Mesothelial cell of epicardium (in vitro differentiated cells): ENCODE measurements around the gene INSC. TPM values are rescaled to one million over a fixed set of nuclear protein-coding genes. Genes with fewer than 3 reads are reported as not detected.

Source experiments
- DNase-seq, 2 experiments: peaks; one replicate each; pipeline ENCODE4 v3.0.0; 2021; ENCODE audit warnings: low spot score in 2 of 2; ENCODE audit not compliant: unreplicated experiment in 2 of 2
- H3K27ac Mint-ChIP-seq: 2 replicates; pipeline ENCODE4 v1.8.0; 2021; ENCODE audit warnings: mixed read lengths
- H3K27me3 Mint-ChIP-seq: 2 replicates; pipeline ENCODE4 v1.8.0; 2021; ENCODE audit warnings: low read depth, mixed read lengths
- H3K36me3 Mint-ChIP-seq: 2 replicates; pipeline ENCODE4 v1.8.0; 2021; ENCODE audit warnings: mixed read lengths
- H3K4me1 Mint-ChIP-seq: 2 replicates; pipeline ENCODE4 v1.8.0; 2021; ENCODE audit warnings: mixed read lengths
- H3K4me3 Mint-ChIP-seq: 2 replicates; pipeline ENCODE4 v1.8.0; 2021; ENCODE audit warnings: mild to moderate bottlenecking, moderate library complexity, mixed read lengths
- H3K9me3 Mint-ChIP-seq: 2 replicates; pipeline ENCODE4 v1.8.0; 2021; ENCODE audit warnings: mixed read lengths
- CTCF ChIP-seq: fragments of 200-600 bp; sonication (generic); IDR thresholded peaks from one replicate; pipeline ENCODE4 v1.5.0; 2021; ENCODE audit warnings: antibody characterized with exemption; ENCODE audit not compliant: unreplicated experiment
- total RNA-seq: library from RNA; stranded (reverse); gene quantifications from 3 replicates; pipeline ENCODE4 v1.2.1, GENCODE V29; 2021

INSC gene
- total RNA-seq, 1 donor from 2014 or later: not detected

- H3K4me1 Mint-ChIP-seq: no peaks in the 10 kb centered on the region
- TF ChIP-seq CTCF: no peak
- H3K4me3 Mint-ChIP-seq: no peak overlapping the region
- H3K9me3 Mint-ChIP-seq: no peaks in the 10 kb centered on the region
- H3K27me3 Mint-ChIP-seq: peaks cover 38% of the 10 kb centered on the region
- no peak overlapping the region for H3K27ac Mint-ChIP-seq
- DNase-seq: no peak
- H3K36me3 Mint-ChIP-seq: no peaks in the 10 kb centered on the region
Observed at GRCh38 chr11:15200696-15201095, 86.0 kb downstream of the INSC start.

GRCh38 chr11:15201586-15201985 is 86.9 kb downstream of the INSC start:
- Mint-ChIP-seq H3K4me1 (no peaks in the 10 kb centered on the region), H3K9me3 (no peaks in the 10 kb centered on the region), H3K27ac (no peak overlapping the region), H3K4me3 (no peak overlapping the region), H3K27me3 (peaks cover 42% of the 10 kb centered on the region), H3K36me3 (no peaks in the 10 kb centered on the region)
- no peak for DNase-seq
- no peak for TF ChIP-seq CTCF

GRCh38 chr11:15202626-15203025 is 87.9 kb downstream of the INSC start:
- no peak overlapping the region for H3K4me3 Mint-ChIP-seq
- no peak for DNase-seq
- H3K36me3 Mint-ChIP-seq: no peaks in the 10 kb centered on the region
- no peaks in the 10 kb centered on the region for H3K9me3 Mint-ChIP-seq
- TF ChIP-seq CTCF: no peak
- H3K27me3 Mint-ChIP-seq: peaks cover 42% of the 10 kb centered on the region
- no peak overlapping the region for H3K27ac Mint-ChIP-seq
- H3K4me1 Mint-ChIP-seq: no peaks in the 10 kb centered on the region

GRCh38 chr11:15204711-15205110 is 90.0 kb downstream of the INSC start:
- no peak for DNase-seq
- no peak for TF ChIP-seq CTCF

GRCh38 chr11:15206791-15207190 is 92.1 kb downstream of the INSC start:
- no peaks in the 10 kb centered on the region for H3K4me1 Mint-ChIP-seq

More at GRCh38 chr11:15204711-15205110, 90.0 kb downstream of the INSC start:
- H3K4me1 Mint-ChIP-seq: no peaks in the 10 kb centered on the region
- H3K9me3 Mint-ChIP-seq: no peaks in the 10 kb centered on the region
- H3K4me3 Mint-ChIP-seq: no peak overlapping the region
- no peak overlapping the region for H3K27ac Mint-ChIP-seq
- H3K36me3 Mint-ChIP-seq: no peaks in the 10 kb centered on the region
- peaks cover 50% of the 10 kb centered on the region for H3K27me3 Mint-ChIP-seq

More at GRCh38 chr11:15206791-15207190, 92.1 kb downstream of the INSC start:
- DNase-seq: no peak
- Mint-ChIP-seq H3K9me3 (no peaks in the 10 kb centered on the region), H3K27ac (no peak overlapping the region), H3K36me3 (no peaks in the 10 kb centered on the region), H3K27me3 (peaks cover 48% of the 10 kb centered on the region), H3K4me3 (no peak overlapping the region)
- no peak for TF ChIP-seq CTCF
